Gastrocnemius medialis (tissue), 4 donors: ENCODE data around the gene CEP104.

ENCODE experiments used
- POLR2A ChIP-seq, 2 donors: fragments of 450-650 bp; IDR thresholded peaks; one replicate each; pipeline ENCODE4 v1.6.1; 2017; ENCODE audit warnings: antibody characterized with exemption in 2 of 2, mild to moderate bottlenecking in 2 of 2, moderate library complexity in 2 of 2
- TF ChIP-seq, protein P1 (sequence below), 5 experiments: fragments of 450-650 bp in 3 of 5; fragments of 200-600 bp in 2 of 5; sonication (generic) in 2 of 5; IDR thresholded peaks in 4 of 5; conservative IDR thresholded peaks in 1 of 5; 1 replicate in 4 of 5; 2 replicates in 1 of 5; pipeline ENCODE4 v1.5.1; 2016 to 2019; ENCODE audit warnings: antibody characterized with exemption in 5 of 5, mild to moderate bottlenecking in 3 of 5, moderate library complexity in 3 of 5

DNA sequence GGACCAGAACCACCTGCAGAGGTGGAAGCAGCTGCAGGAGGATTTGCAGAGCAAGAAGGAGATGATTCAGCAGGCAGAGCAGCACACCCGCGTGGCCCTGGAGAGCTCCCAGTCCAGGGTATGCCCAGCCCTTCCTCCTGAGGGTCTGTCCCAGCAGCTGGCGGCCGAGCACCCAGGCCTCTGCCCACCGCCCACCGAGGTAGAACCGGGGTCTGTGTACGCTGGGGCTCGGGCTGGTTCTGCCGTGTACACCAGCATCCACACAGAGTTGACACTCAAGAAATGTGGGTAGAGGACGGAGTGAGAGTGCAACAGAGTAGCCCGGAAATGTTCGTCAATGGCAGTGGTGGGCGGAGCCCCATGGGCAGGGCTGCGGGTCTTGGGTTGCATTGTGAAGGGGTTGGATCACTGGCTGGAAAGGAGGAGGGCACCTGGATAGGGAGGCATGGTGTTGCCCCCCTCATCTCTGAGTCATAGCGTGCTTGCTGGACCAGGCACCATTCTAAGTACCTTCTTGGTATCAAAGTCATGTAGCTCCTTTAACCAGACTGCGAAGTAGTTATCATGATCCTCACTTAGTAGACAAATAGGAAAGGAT is 89.6 kb downstream of the CEP104 start:
- TF ChIP-seq, protein P1, sequence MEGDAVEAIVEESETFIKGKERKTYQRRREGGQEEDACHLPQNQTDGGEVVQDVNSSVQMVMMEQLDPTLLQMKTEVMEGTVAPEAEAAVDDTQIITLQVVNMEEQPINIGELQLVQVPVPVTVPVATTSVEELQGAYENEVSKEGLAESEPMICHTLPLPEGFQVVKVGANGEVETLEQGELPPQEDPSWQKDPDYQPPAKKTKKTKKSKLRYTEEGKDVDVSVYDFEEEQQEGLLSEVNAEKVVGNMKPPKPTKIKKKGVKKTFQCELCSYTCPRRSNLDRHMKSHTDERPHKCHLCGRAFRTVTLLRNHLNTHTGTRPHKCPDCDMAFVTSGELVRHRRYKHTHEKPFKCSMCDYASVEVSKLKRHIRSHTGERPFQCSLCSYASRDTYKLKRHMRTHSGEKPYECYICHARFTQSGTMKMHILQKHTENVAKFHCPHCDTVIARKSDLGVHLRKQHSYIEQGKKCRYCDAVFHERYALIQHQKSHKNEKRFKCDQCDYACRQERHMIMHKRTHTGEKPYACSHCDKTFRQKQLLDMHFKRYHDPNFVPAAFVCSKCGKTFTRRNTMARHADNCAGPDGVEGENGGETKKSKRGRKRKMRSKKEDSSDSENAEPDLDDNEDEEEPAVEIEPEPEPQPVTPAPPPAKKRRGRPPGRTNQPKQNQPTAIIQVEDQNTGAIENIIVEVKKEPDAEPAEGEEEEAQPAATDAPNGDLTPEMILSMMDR (IDR thresholded peaks at IDR 0.05 in 4 of 5, conservative IDR thresholded peaks at IDR 0.05 in 1 of 5) = no peak
- no peak for TF ChIP-seq POLR2A (IDR thresholded peaks at IDR 0.05)
